ENCODE results near the gene ZNF462. TPM values are rescaled to one million over a fixed set of nuclear protein-coding genes. Genes with fewer than 3 reads are reported as not detected.

Gene ZNF462
- total RNA-seq, 2 experiments from 2014 or later = 1.1 to 1.3 TPM

GRCh38 chr9:106877345-106877744 lies 14.4 kb downstream of the ZNF462 start:
- H3K27me3 ChIP-seq (ENCODE audit: control insufficient read depth in 1 of 2, insufficient read depth in 2 of 2, low read length in 2 of 2) = no peaks in the 10 kb centered on the region
- H3K27ac ChIP-seq (ENCODE audit: low read depth in 1 of 2, low read length in 2 of 2) = no peak overlapping the region
- Mint-ChIP-seq H3K9me3 (no peaks in the 10 kb centered on the region), H3K4me1 (ENCODE audit: low read depth) (no peaks in the 10 kb centered on the region), H3K36me3 (ENCODE audit: low read depth) (no peaks in the 10 kb centered on the region), H3K27me3 (no peaks in the 10 kb centered on the region), H3K27ac (no peak overlapping the region), H3K4me3 (no peak overlapping the region)
- no peaks in the 10 kb centered on the region for H3K9me3 ChIP-seq (ENCODE audit: control insufficient read depth in 1 of 2, insufficient read depth in 1 of 2, low read length in 2 of 2)
- H3K36me3 ChIP-seq (ENCODE audit: insufficient read depth, low read length) = no peaks in the 10 kb centered on the region
- ChIA-PET CTCF (no interaction called here), POLR2A (no interaction called here)
- no peak for TF ChIP-seq CTCF (IDR thresholded peaks at IDR 0.05)
- DNase-seq (no peak), ATAC-seq (ENCODE audit: poor library complexity) (no peak)
- no peaks in the 10 kb centered on the region for H3K4me1 ChIP-seq (ENCODE audit: insufficient read depth, low read length)
- H3K4me3 ChIP-seq (ENCODE audit: low read length) = no peak overlapping the region
- intact Hi-C loops (cut with DNase I, micrococcal nuclease) = no loop called here

DNA sequence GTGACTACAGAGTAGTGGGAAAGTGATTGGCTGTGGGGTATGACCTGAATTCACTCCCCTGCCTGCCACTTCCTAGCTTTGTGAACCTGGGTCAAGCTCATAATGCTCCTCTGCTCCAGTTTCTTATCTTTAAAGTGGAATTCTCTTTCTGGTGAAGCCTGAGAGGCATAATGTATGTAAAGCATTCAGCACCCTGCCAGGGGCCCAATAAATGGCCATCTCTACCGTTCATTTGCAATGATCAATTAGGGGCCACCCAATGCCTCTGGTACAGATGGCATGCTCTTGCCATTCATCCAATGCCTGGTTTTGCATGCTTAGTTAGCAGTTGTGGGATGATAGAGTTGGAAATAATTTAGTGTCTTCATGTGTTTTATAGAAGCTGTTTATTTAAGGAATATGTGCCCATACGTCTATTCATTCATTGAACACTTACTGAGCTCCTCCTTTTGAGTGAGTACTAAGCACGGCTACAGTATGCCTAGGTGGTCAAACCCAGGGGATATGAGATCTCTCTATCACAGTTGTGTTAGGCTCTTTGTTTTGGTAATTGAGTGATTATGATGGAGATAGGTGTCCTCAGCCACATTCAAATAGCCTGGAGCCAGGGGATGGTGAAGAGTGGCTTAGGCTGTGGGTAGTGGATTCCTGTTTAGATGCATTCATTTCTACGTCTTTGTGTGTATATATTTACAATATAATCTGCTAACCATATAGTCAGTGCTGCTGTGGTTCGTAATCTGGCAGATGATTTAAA lies 15.3 kb downstream of the ZNF462 start:
- H3K9me3 Mint-ChIP-seq = no peaks in the 10 kb centered on the region
- H3K4me3 Mint-ChIP-seq = no peak overlapping the region
- ATAC-seq (ENCODE audit: poor library complexity) (no peak), DNase-seq (no peak)
- no peaks in the 10 kb centered on the region for H3K9me3 ChIP-seq (ENCODE audit: control insufficient read depth in 1 of 2, insufficient read depth in 1 of 2, low read length in 2 of 2)
- no peak overlapping the region for H3K27ac Mint-ChIP-seq
- H3K36me3 Mint-ChIP-seq (ENCODE audit: low read depth) = no peaks in the 10 kb centered on the region
- no peak overlapping the region for H3K4me3 ChIP-seq (ENCODE audit: low read length)
- H3K36me3 ChIP-seq (ENCODE audit: insufficient read depth, low read length) = no peaks in the 10 kb centered on the region
- H3K27me3 Mint-ChIP-seq = no peaks in the 10 kb centered on the region
- ChIA-PET POLR2A (no interaction called here), CTCF (no interaction called here)
- no peak for TF ChIP-seq CTCF (IDR thresholded peaks at IDR 0.05)
- intact Hi-C loops (cut with DNase I, micrococcal nuclease) = no loop called here
- no peaks in the 10 kb centered on the region for H3K4me1 Mint-ChIP-seq (ENCODE audit: low read depth)
- H3K4me1 ChIP-seq (ENCODE audit: insufficient read depth, low read length) = no peaks in the 10 kb centered on the region
- H3K27me3 ChIP-seq (ENCODE audit: control insufficient read depth in 1 of 2, insufficient read depth in 2 of 2, low read length in 2 of 2) = no peaks in the 10 kb centered on the region
- no peak overlapping the region for H3K27ac ChIP-seq (ENCODE audit: low read depth in 1 of 2, low read length in 2 of 2)

GRCh38 chr9:106878934-106879333 lies 16.0 kb downstream of the ZNF462 start:
- Histone ChIP-seq H3K36me3 (ENCODE audit: insufficient read depth, low read length) (no peaks in the 10 kb centered on the region), H3K4me3 (ENCODE audit: low read length) (no peak overlapping the region), H3K27me3 (ENCODE audit: control insufficient read depth in 1 of 2, insufficient read depth in 2 of 2, low read length in 2 of 2) (no peaks in the 10 kb centered on the region), H3K4me1 (ENCODE audit: insufficient read depth, low read length) (no peaks in the 10 kb centered on the region), H3K27ac (ENCODE audit: low read depth in 1 of 2, low read length in 2 of 2) (no peak overlapping the region), H3K9me3 (ENCODE audit: control insufficient read depth in 1 of 2, insufficient read depth in 1 of 2, low read length in 2 of 2) (no peaks in the 10 kb centered on the region)
- no peaks in the 10 kb centered on the region for H3K9me3 Mint-ChIP-seq
- intact Hi-C loops (cut with DNase I, micrococcal nuclease) = no loop called here
- no peak for ATAC-seq (ENCODE audit: poor library complexity)
- H3K36me3 Mint-ChIP-seq (ENCODE audit: low read depth) = no peaks in the 10 kb centered on the region
- H3K4me3 Mint-ChIP-seq = no peak overlapping the region
- DNase-seq = no peak
- TF ChIP-seq CTCF (IDR thresholded peaks at IDR 0.05) = no peak
- H3K27ac Mint-ChIP-seq = no peak overlapping the region
- no peaks in the 10 kb centered on the region for H3K27me3 Mint-ChIP-seq
- no peaks in the 10 kb centered on the region for H3K4me1 Mint-ChIP-seq (ENCODE audit: low read depth)
- ChIA-PET CTCF (no interaction called here), POLR2A (no interaction called here)
